A673 (cell line): ENCODE results near the gene ELL2. TPM values are rescaled to one million over a fixed set of nuclear protein-coding genes. Genes with fewer than 3 reads are reported as not detected.
A peak's percentile ranks its signal among the peaks of the same experiment; 100 is the strongest.

Source experiments
- BruUV-seq: library from RNA; stranded (reverse); fragments of 400-500 nt; replicated peaks from 2 replicates; lab custom pipeline; 2021; lab: Mats Ljungman, UMichigan
- CTCF ChIA-PET: fragments of 300-600 bp; sonication (Branson Sonifier 250); formaldehyde crosslinking; loops from one replicate; lab custom pipeline; 2022; ENCODE audit warnings: antibody characterized with exemption; lab: Charles Lee
- POLR2A ChIA-PET: fragments of 300-600 bp; sonication (Branson Sonifier 250); formaldehyde crosslinking; loops from one replicate; lab custom pipeline; 2022; ENCODE audit warnings: antibody characterized with exemption; ENCODE audit not compliant: low non-redundant PET; lab: Charles Lee
- DNase-seq: peaks from one replicate; pipeline ENCODE4 v3.0.0-alpha.2; 2015; ENCODE audit warnings: low spot score
- H3K27ac ChIP-seq: fragments of 200-600 bp; sonication (generic); 2 replicates; pipeline ENCODE4 v1.5.1; 2016; ENCODE audit warnings: mixed run types, low read depth, mild to moderate bottlenecking, mixed read lengths, antibody characterized with exemption, low read length; ENCODE audit not compliant: poor library complexity, severe bottlenecking
- H3K27me3 ChIP-seq: fragments of 200-600 bp; sonication (generic); replicated peaks from 2 replicates; pipeline ENCODE4 v1.6.1; 2017; ENCODE audit warnings: mixed run types, low read depth, mild to moderate bottlenecking, mixed read lengths, antibody characterized with exemption, low read length; ENCODE audit not compliant: insufficient read depth, poor library complexity
- H3K36me3 ChIP-seq: fragments of 200-600 bp; sonication (generic); 2 replicates; pipeline ENCODE4 v1.6.1; 2016; ENCODE audit warnings: mixed run types, mild to moderate bottlenecking, mixed read lengths, antibody characterized with exemption, low read length; ENCODE audit not compliant: insufficient read depth, poor library complexity, severe bottlenecking
- H3K4me1 ChIP-seq: fragments of 200-600 bp; sonication (generic); 2 replicates; pipeline ENCODE4 v1.6.1; 2017; ENCODE audit warnings: mixed run types, mild to moderate bottlenecking, mixed read lengths, antibody characterized with exemption, low read length; ENCODE audit not compliant: insufficient read depth, poor library complexity, severe bottlenecking
- H3K4me3 ChIP-seq: fragments of 200-600 bp; sonication (generic); 2 replicates; pipeline ENCODE4 v1.5.1; 2016; ENCODE audit warnings: low read depth, mixed run types, mild to moderate bottlenecking, mixed read lengths, low read length; ENCODE audit not compliant: poor library complexity, severe bottlenecking
- H3K9me3 ChIP-seq: fragments of 200-600 bp; sonication (generic); 2 replicates; pipeline ENCODE4 v1.6.1; 2016; ENCODE audit warnings: mixed run types, low read depth, mild to moderate bottlenecking, mixed read lengths, antibody characterized with exemption, low read length; ENCODE audit not compliant: poor library complexity, severe bottlenecking
- CTCF ChIP-seq: fragments of 300-800, 200-600 bp; sonication (generic); conservative IDR thresholded peaks from 2 replicates; pipeline ENCODE4 v1.5.1; 2017; ENCODE audit warnings: low read depth, mild to moderate bottlenecking, antibody characterized with exemption, low read length, moderate library complexity, mixed read lengths
- EZH2 ChIP-seq: fragments of 200-600 bp; sonication (generic); IDR thresholded peaks from 2 replicates; pipeline ENCODE4 v1.6.1; 2017; ENCODE audit warnings: borderline replicate concordance, low read depth, mild to moderate bottlenecking, mixed read lengths, antibody characterized with exemption, low read length; ENCODE audit not compliant: poor library complexity, severe bottlenecking
- intact Hi-C: fragments of 100-400 bp; cut with micrococcal nuclease; formaldehyde crosslinking; loops from one replicate; pipeline ENCODE4 v1.10.0; 2022; ENCODE audit not compliant: unreplicated experiment
- total RNA-seq: library from RNA; stranded (reverse); gene quantifications from 2 replicates; pipeline ENCODE4 v1.2.3, GENCODE V29; 2021

The ELL2 gene
- total RNA-seq, 1 experiment from 2014 or later: 12.0 TPM

GRCh38 chr5:95895771-95896170, 65.9 kb downstream of the ELL2 start:
- no peak for DNase-seq
- no peaks in the 10 kb centered on the region for H3K9me3 ChIP-seq
- POLR2A ChIA-PET: no interaction called here
- CTCF ChIA-PET: no interaction called here
- BruUV-seq: no TSS peak
- TF ChIP-seq EZH2: no peak
- no peak for TF ChIP-seq CTCF
- no peak overlapping the region for H3K4me3 ChIP-seq
- no peaks in the 10 kb centered on the region for H3K27me3 ChIP-seq
- intact Hi-C loops: no loop called here
- H3K36me3 ChIP-seq: no peaks in the 10 kb centered on the region
- no peaks in the 10 kb centered on the region for H3K4me1 ChIP-seq
- H3K27ac ChIP-seq: no peak overlapping the region

GRCh38 chr5:95895251-95895650, 66.4 kb downstream of the ELL2 start:
- TF ChIP-seq CTCF (no peak), EZH2 (no peak)
- no peak overlapping the region for H3K27ac ChIP-seq
- no peak overlapping the region for H3K4me3 ChIP-seq
- ChIA-PET CTCF (no interaction called here), POLR2A (interaction anchor here (0.6 kb wide), 1 partner anchor 441 kb away, joined by 3 read pairs; no protein-coding TSS in a partner anchor)
- no peaks in the 10 kb centered on the region for H3K4me1 ChIP-seq
- no peaks in the 10 kb centered on the region for H3K9me3 ChIP-seq
- intact Hi-C loops: no loop called here
- H3K36me3 ChIP-seq: no peaks in the 10 kb centered on the region
- no peaks in the 10 kb centered on the region for H3K27me3 ChIP-seq
- BruUV-seq: no TSS peak
- DNase-seq: no peak

GRCh38 chr5:95892784-95893354, 68.8 kb downstream of the ELL2 start:
- POLR2A ChIA-PET: interaction anchor here (0.6 kb wide), 1 partner anchor 696 kb away, joined by 4 read pairs; no protein-coding TSS in a partner anchor
- no peak overlapping the region for H3K4me3 ChIP-seq
- no peaks in the 10 kb centered on the region for H3K27me3 ChIP-seq
- intact Hi-C loops: loop anchor here (2.0 kb wide), 1 partner anchor 444 kb away; no protein-coding TSS in a partner anchor
- no peaks in the 10 kb centered on the region for H3K9me3 ChIP-seq
- no peak overlapping the region for H3K27ac ChIP-seq
- CTCF ChIA-PET: interaction anchor here (0.6 to 1.1 kb wide), 4 partner anchors 432 to 508 kb away, joined by 3 to 11 read pairs (median 3); no protein-coding TSS in a partner anchor
- no peaks in the 10 kb centered on the region for H3K4me1 ChIP-seq
- BruUV-seq: no TSS peak
- peak; percentile 72 for DNase-seq
- TF ChIP-seq CTCF (peak; percentile 70), EZH2 (no peak)
- no peaks in the 10 kb centered on the region for H3K36me3 ChIP-seq
